Smooth muscle cell (in vitro differentiated cells): ENCODE data around the gene TRABD2A. TPM values are rescaled to one million over a fixed set of nuclear protein-coding genes. Genes with fewer than 3 reads are reported as not detected.

Experiments used
- DNase-seq: peaks from one replicate; lab custom pipeline; 2025; ENCODE audit not compliant: unreplicated experiment; lab: John Stamatoyannopoulos, UW
- H2AFZ ChIP-seq: fragments of 200-600 bp; sonication (generic); 2 replicates; pipeline ENCODE4 v1.6.0; 2016; ENCODE audit warnings: antibody characterized with exemption, low read depth, mild to moderate bottlenecking
- H3F3A ChIP-seq: fragments of 200-600 bp; sonication (generic); 2 replicates; pipeline ENCODE4 v1.6.0; 2017; ENCODE audit warnings: antibody characterized with exemption, low read depth
- H3K27ac ChIP-seq: fragments of 200-600 bp; sonication (generic); 2 replicates; pipeline ENCODE4 v1.5.1; 2016; ENCODE audit warnings: low read depth, mild to moderate bottlenecking
- H3K27me3 ChIP-seq: fragments of 200-600 bp; sonication (generic); 2 replicates; pipeline ENCODE4 v1.6.1; 2016; ENCODE audit warnings: low read depth, mild to moderate bottlenecking
- H3K36me3 ChIP-seq: fragments of 200-600 bp; sonication (generic); 2 replicates; pipeline ENCODE4 v1.5.1; 2016; ENCODE audit warnings: low read depth
- H3K4me1 ChIP-seq: fragments of 200-600 bp; sonication (generic); 2 replicates; pipeline ENCODE4 v1.5.1; 2016; ENCODE audit warnings: low read depth
- H3K4me2 ChIP-seq: fragments of 200-600 bp; sonication (generic); 2 replicates; pipeline ENCODE4 v1.6.0; 2016; ENCODE audit warnings: mild to moderate bottlenecking
- H3K4me3 ChIP-seq: fragments of 200-600 bp; sonication (generic); 2 replicates; pipeline ENCODE4 v1.5.1; 2016; ENCODE audit warnings: mild to moderate bottlenecking
- H3K79me2 ChIP-seq: fragments of 200-600 bp; sonication (generic); 2 replicates; pipeline ENCODE4 v1.6.0; 2016; ENCODE audit warnings: low read depth, mild to moderate bottlenecking
- H3K9ac ChIP-seq: fragments of 200-600 bp; sonication (generic); 2 replicates; pipeline ENCODE4 v1.6.0; 2016; ENCODE audit warnings: low read depth
- H3K9me3 ChIP-seq: fragments of 200-600 bp; sonication (generic); replicated peaks from 2 replicates; pipeline ENCODE4 v1.5.1; 2016; ENCODE audit warnings: low read depth
- H4K20me1 ChIP-seq: fragments of 200-600 bp; sonication (generic); 2 replicates; pipeline ENCODE4 v1.6.0; 2016; ENCODE audit warnings: low read depth
- CTCF ChIP-seq: fragments of 200-600 bp; sonication (generic); IDR thresholded peaks from 2 replicates; pipeline ENCODE4 v1.5.1; 2017; ENCODE audit warnings: borderline replicate concordance, mild to moderate bottlenecking, antibody characterized with exemption; ENCODE audit not compliant: insufficient read depth, poor library complexity, severe bottlenecking
- WGBS: methylation state at CpG from one replicate; pipeline ENCODE4 v1.1.7; 2016; ENCODE audit warnings: low lambda C conversion rate; 5-methylcytosine and 5-hydroxymethylcytosine counted together
- polyA plus RNA-seq: library from polyadenylated mRNA; unstranded; fragments of >200 nt; fragmentation: Nextera tagmentation; extraction: Ambion mirVana; gene quantifications from 2 replicates; pipeline ENCODE4 v1.2.1, GENCODE V29; 2016
- total RNA-seq: library from RNA; depleted of rRNA; stranded (reverse); fragments of >200 nt; gene quantifications from 2 replicates; pipeline ENCODE4 v1.2.3, GENCODE V29; 2014

The TRABD2A gene
- total and polyA plus RNA-seq, 2 experiments from 2014 or later, result 0.11 TPM; not detected in 1

- Histone ChIP-seq H3K27me3 (no peaks in the 10 kb centered on the region), H3K4me1 (peaks cover 3% of the 10 kb centered on the region), H3K79me2 (no peaks in the 10 kb centered on the region), H3K27ac (peak overlapping the region; percentile 10), H3K4me2 (peak overlapping the region; percentile 3), H4K20me1 (no peaks in the 10 kb centered on the region), H3F3A (peaks cover 19% of the 10 kb centered on the region), H3K9ac (no peak overlapping the region), H3K36me3 (no peaks in the 10 kb centered on the region), H3K9me3 (no peaks in the 10 kb centered on the region), H2AFZ (peak overlapping the region; percentile 74), H3K4me3 (no peak overlapping the region)
- DNase-seq, result no peak
- WGBS, result 60% methylated on average over 7 of the region's 7 CpGs
- TF ChIP-seq CTCF, result no peak
These were observed 14.1 kb upstream of the TRABD2A start for GRCh38 chr2:84894758-84895520.

DNA sequence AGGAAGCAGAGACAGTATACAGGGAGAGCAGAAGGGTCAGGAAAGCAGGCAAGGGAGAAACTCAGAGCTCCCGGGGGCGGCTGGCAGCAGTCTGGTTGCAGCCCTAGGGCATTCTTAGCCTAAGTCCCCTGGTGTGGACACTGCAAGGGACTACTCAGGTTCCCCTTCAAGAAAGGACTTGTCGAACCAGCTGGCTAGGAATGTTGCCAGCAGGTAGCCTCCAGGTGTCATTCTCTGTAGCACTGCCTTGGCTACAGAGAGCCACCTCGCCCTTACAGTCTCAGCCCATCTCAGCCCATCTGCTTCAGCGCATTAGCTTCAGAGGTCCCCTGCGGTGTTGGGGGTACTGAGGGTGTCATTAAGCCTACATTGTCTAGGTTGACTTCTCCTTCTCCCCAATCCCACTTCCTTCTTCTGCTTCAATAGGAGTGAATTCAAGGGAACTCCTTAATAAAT, 13.3 kb upstream of the TRABD2A start:
- H2AFZ ChIP-seq, result peak overlapping the region; percentile 74
- H3F3A ChIP-seq, result peaks cover 19% of the 10 kb centered on the region
- H3K27ac ChIP-seq, result no peak overlapping the region
- no peaks in the 10 kb centered on the region for H3K9me3 ChIP-seq
- no peaks in the 10 kb centered on the region for H3K79me2 ChIP-seq
- H3K4me2 ChIP-seq, result no peak overlapping the region
- H4K20me1 ChIP-seq, result no peaks in the 10 kb centered on the region
- H3K27me3 ChIP-seq, result no peaks in the 10 kb centered on the region
- H3K36me3 ChIP-seq, result no peaks in the 10 kb centered on the region
- no peak overlapping the region for H3K9ac ChIP-seq
- no peak overlapping the region for H3K4me3 ChIP-seq
- TF ChIP-seq CTCF, result no peak
- no peak for DNase-seq
- WGBS, result 68% methylated on average over 6 of the region's 6 CpGs
- peaks cover 3% of the 10 kb centered on the region for H3K4me1 ChIP-seq

- H3F3A ChIP-seq, result peaks cover 5% of the 10 kb centered on the region
- no peaks in the 10 kb centered on the region for H3K36me3 ChIP-seq
- no peaks in the 10 kb centered on the region for H3K4me1 ChIP-seq
- no peak for DNase-seq
- 90% methylated on average over 12 of the region's 12 CpGs for WGBS
- H2AFZ ChIP-seq, result no peak overlapping the region
- no peaks in the 10 kb centered on the region for H4K20me1 ChIP-seq
- no peak overlapping the region for H3K9ac ChIP-seq
- no peak overlapping the region for H3K27ac ChIP-seq
- no peak for TF ChIP-seq CTCF
- H3K4me3 ChIP-seq, result no peak overlapping the region
- no peak overlapping the region for H3K4me2 ChIP-seq
- no peaks in the 10 kb centered on the region for H3K27me3 ChIP-seq
- H3K79me2 ChIP-seq, result no peaks in the 10 kb centered on the region
- no peaks in the 10 kb centered on the region for H3K9me3 ChIP-seq
These were observed 10.6 kb upstream of the TRABD2A start for GRCh38 chr2:84891355-84892010.
